Endothelial cell of umbilical vein (primary cell): ENCODE results near the gene FAM9A. TPM values are rescaled to one million over a fixed set of nuclear protein-coding genes. Genes with fewer than 3 reads are reported as not detected.

ENCODE experiments used
- BruUV-seq: library from RNA; stranded (reverse); fragments of 400-500 nt; replicated peaks from 2 replicates; lab custom pipeline; 2021; lab: Mats Ljungman, UMichigan
- CTCF ChIA-PET: fragments of 300-600, 350-600 bp; sonication (Branson Sonifier 250); formaldehyde crosslinking; loops from one replicate; lab custom pipeline; 2021; ENCODE audit warnings: antibody characterized with exemption, inconsistent platforms; lab: Charles Lee
- POLR2A ChIA-PET: fragments of 300-600, 350-600 bp; sonication (Branson Sonifier 250); formaldehyde crosslinking; loops from one replicate; lab custom pipeline; 2021; ENCODE audit warnings: antibody characterized with exemption, inconsistent platforms; lab: Charles Lee
- DNase-seq: peaks from one replicate; pipeline ENCODE4 v3.0.0-alpha.2; 2011; ENCODE audit warnings: low read depth, low spot score
- FAIRE-seq: peaks from 2 replicates; lab custom pipeline; 2011; peaks lifted over from hg19 to GRCh38; lab: Jason Lieb, UNC
- H2AFZ ChIP-seq: 2 replicates; pipeline ENCODE4 v1.6.0; 2012; ENCODE audit warnings: low read depth, low read length, control low read depth, inconsistent platforms
- H3K27ac ChIP-seq: 2 replicates; pipeline ENCODE4 v1.5.1; 2011; ENCODE audit warnings: low read depth, mild to moderate bottlenecking, control low read depth, low read length, moderate library complexity; ENCODE audit not compliant: insufficient read depth
- H3K27me3 ChIP-seq, 2 experiments: 2 replicates each; pipeline versions ENCODE4 v1.6.0 to v1.6.1; 2011; ENCODE audit warnings: low read length in 2 of 2, mixed read lengths in 1 of 2; ENCODE audit not compliant: control insufficient read depth in 2 of 2, insufficient read depth in 2 of 2
- H3K36me3 ChIP-seq, 2 experiments: 2 replicates in 1 of 2; 3 replicates in 1 of 2; pipeline ENCODE4 v1.5.1; 2011; ENCODE audit warnings: low read length in 2 of 2, mild to moderate bottlenecking in 1 of 2, moderate library complexity in 1 of 2; ENCODE audit not compliant: control insufficient read depth in 2 of 2, insufficient read depth in 2 of 2; ENCODE audit errors: extremely low read depth in 1 of 2
- H3K4me1 ChIP-seq: 3 replicates; pipeline ENCODE4 v1.5.1; 2011; ENCODE audit warnings: mild to moderate bottlenecking, low read length; ENCODE audit not compliant: control insufficient read depth, insufficient read depth; ENCODE audit errors: extremely low read depth
- H3K4me2 ChIP-seq: 2 replicates; pipeline ENCODE4 v1.6.1; 2011; ENCODE audit warnings: low read length, control low read depth, mixed read lengths; ENCODE audit not compliant: insufficient read depth
- H3K4me3 ChIP-seq, 3 experiments: fragments of 200-600 bp in 1 of 3; sonication (generic), shearing (Covaris generic) in 1 of 3; replicated peaks in 1 of 3; 2 replicates each; pipeline ENCODE4 v1.5.1; 2011 to 2016; ENCODE audit warnings: control low read depth in 3 of 3, low read length in 3 of 3, mild to moderate bottlenecking in 2 of 3, inconsistent platforms in 1 of 3, low read depth in 1 of 3, moderate library complexity in 1 of 3; ENCODE audit not compliant: insufficient read depth in 1 of 3
- H3K79me2 ChIP-seq: 2 replicates; pipeline ENCODE4 v1.6.0; 2012; ENCODE audit warnings: low read length, inconsistent platforms; ENCODE audit not compliant: control insufficient read depth, insufficient read depth
- H3K9ac ChIP-seq: replicated peaks from 2 replicates; pipeline ENCODE3; 2011; ENCODE audit warnings: low read length, control low read depth; ENCODE audit not compliant: insufficient read depth; ENCODE audit errors: extremely low read depth
- H3K9me1 ChIP-seq: replicated peaks from 3 replicates; pipeline ENCODE4 v1.6.0; 2011; ENCODE audit warnings: mild to moderate bottlenecking, low read length; ENCODE audit not compliant: control insufficient read depth, insufficient read depth; ENCODE audit errors: extremely low read depth
- H3K9me3 ChIP-seq: replicated peaks from 2 replicates; pipeline ENCODE4 v1.5.1; 2012; ENCODE audit warnings: low read length, inconsistent platforms; ENCODE audit not compliant: control insufficient read depth, insufficient read depth
- H4K20me1 ChIP-seq: replicated peaks from 2 replicates; pipeline ENCODE3; 2011; ENCODE audit warnings: mild to moderate bottlenecking, low read length; ENCODE audit not compliant: control insufficient read depth, insufficient read depth; ENCODE audit errors: extremely low read depth
- EZH2 ChIP-seq: IDR thresholded peaks from 2 replicates; pipeline ENCODE4 v1.6.1; 2012; ENCODE audit warnings: borderline replicate concordance, low read depth, mild to moderate bottlenecking, moderate library complexity, low read length, inconsistent platforms; ENCODE audit not compliant: severe bottlenecking
- FOS ChIP-seq: IDR thresholded peaks from 2 replicates; pipeline ENCODE4 v1.6.1; 2011; ENCODE audit warnings: mild to moderate bottlenecking, low read length, moderate library complexity, borderline replicate concordance; ENCODE audit not compliant: insufficient read depth
- GATA2 ChIP-seq: IDR thresholded peaks from 2 replicates; pipeline ENCODE4 v1.7.0; 2011; ENCODE audit warnings: low read depth, mild to moderate bottlenecking, moderate library complexity, mixed read lengths, low read length; ENCODE audit not compliant: insufficient read length, insufficient read depth
- JUN ChIP-seq: IDR thresholded peaks from 2 replicates; pipeline ENCODE4 v1.6.1; 2011; ENCODE audit warnings: borderline replicate concordance, low read depth; ENCODE audit not compliant: insufficient read length, insufficient read depth
- MYC ChIP-seq: IDR thresholded peaks from one replicate; pipeline ENCODE4 v1.6.1; 2011; ENCODE audit warnings: mild to moderate bottlenecking, low read depth, low read length
- POLR2A ChIP-seq: IDR thresholded peaks from 2 replicates; pipeline ENCODE4 v1.6.1; 2012; ENCODE audit warnings: low read depth, mild to moderate bottlenecking, control low read depth, low read length
- POLR2AphosphoS5 ChIP-seq: IDR thresholded peaks from 2 replicates; pipeline ENCODE4 v1.6.1; 2012; ENCODE audit warnings: low read depth, mild to moderate bottlenecking, control low read depth, low read length, moderate library complexity; ENCODE audit not compliant: insufficient read depth
- dilution Hi-C: fragments of 300-500 bp; cut with MboI; formaldehyde crosslinking; loops from one replicate; pipeline ENCODE4 v1.15.0; 2019; ENCODE audit warnings: low sequenced_read_pairs; ENCODE audit not compliant: extremely low pct_ligation_motif_present
- intact Hi-C: fragments of 100-400 bp; cut with micrococcal nuclease; formaldehyde crosslinking; loops from one replicate; pipeline ENCODE4 v1.10.0; 2022
- polyA plus RNA-seq, 4 experiments: library from polyadenylated mRNA; depleted of rRNA in 3 of 4; stranded (reverse) in 3 of 4; unstranded in 1 of 4; fragments of >200 nt; gene quantifications; 2 replicates each; pipeline versions ENCODE4 v1.2.1 to v1.2.3, GENCODE V29; 2011 to 2012; ENCODE audit warnings: missing spikeins in 1 of 4
- total RNA-seq: library from RNA; stranded (reverse); gene quantifications from 2 replicates; pipeline ENCODE4 v1.2.3, GENCODE V29; 2021
- TF ChIP-seq, protein P1 (sequence below), 2 donors: IDR thresholded peaks; 1 replicate in 1 of 2; 2 replicates in 1 of 2; pipeline ENCODE4 v1.5.1; 2011; ENCODE audit warnings: low read length in 2 of 2, mild to moderate bottlenecking in 2 of 2, moderate library complexity in 2 of 2, control low read depth in 1 of 2, inconsistent platforms in 1 of 2, low read depth in 1 of 2; ENCODE audit not compliant: insufficient read depth in 1 of 2; ENCODE audit errors: extremely low read depth in 1 of 2
- TF ChIP-seq, protein P2 (sequence below): IDR thresholded peaks from 2 replicates; pipeline ENCODE4 v1.6.1; 2011; ENCODE audit not compliant: insufficient read depth, insufficient read length

The FAM9A gene
- total and polyA plus RNA-seq, 2 donors (not counting 3 experiments of a cell fraction or from before 2014, with no cell fraction given), result not detected

DNA sequence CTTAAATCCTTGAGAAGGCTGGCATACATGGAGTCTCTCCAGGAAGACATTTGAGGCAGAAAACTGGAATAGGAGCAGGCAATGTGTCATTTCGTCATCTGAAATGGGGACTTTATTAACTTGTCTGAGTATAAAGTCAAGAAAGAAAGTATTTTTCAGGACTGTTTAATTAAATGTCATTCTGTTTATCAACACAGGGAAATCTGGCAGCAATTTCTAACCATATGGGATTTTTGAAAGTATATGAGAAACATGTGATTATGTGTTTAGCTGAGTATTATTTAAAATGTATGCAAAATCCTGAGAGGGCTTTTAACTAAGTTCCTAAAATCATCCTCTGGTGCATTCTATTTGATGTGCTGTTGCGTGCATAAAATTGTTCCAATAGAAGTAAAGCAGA lies 3.9 kb upstream of the FAM9A start:
- Histone ChIP-seq H3K36me3 (no peaks in the 10 kb centered on the region), H2AFZ (no peak overlapping the region), H3K27ac (no peak overlapping the region), H3K4me1 (no peaks in the 10 kb centered on the region), H3K9ac (no peak overlapping the region), H4K20me1 (no peaks in the 10 kb centered on the region), H3K79me2 (no peaks in the 10 kb centered on the region), H3K9me3 (no peaks in the 10 kb centered on the region), H3K4me2 (no peak overlapping the region), H3K27me3 (no peaks in the 10 kb centered on the region), H3K9me1 (no peaks in the 10 kb centered on the region), H3K4me3 (no peak overlapping the region)
- DNase-seq (no peak), FAIRE-seq (no peak)
- BruUV-seq, result no TSS peak
- ChIA-PET CTCF (no interaction called here), POLR2A (no interaction called here)
- dilution Hi-C loops, result no loop called here
- intact Hi-C loops, result no loop called here
- TF ChIP-seq, protein P1, sequence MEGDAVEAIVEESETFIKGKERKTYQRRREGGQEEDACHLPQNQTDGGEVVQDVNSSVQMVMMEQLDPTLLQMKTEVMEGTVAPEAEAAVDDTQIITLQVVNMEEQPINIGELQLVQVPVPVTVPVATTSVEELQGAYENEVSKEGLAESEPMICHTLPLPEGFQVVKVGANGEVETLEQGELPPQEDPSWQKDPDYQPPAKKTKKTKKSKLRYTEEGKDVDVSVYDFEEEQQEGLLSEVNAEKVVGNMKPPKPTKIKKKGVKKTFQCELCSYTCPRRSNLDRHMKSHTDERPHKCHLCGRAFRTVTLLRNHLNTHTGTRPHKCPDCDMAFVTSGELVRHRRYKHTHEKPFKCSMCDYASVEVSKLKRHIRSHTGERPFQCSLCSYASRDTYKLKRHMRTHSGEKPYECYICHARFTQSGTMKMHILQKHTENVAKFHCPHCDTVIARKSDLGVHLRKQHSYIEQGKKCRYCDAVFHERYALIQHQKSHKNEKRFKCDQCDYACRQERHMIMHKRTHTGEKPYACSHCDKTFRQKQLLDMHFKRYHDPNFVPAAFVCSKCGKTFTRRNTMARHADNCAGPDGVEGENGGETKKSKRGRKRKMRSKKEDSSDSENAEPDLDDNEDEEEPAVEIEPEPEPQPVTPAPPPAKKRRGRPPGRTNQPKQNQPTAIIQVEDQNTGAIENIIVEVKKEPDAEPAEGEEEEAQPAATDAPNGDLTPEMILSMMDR (IDR thresholded peaks at IDR 0.05; ENCODE audit: extremely low read depth in 1 of 2, insufficient read depth in 1 of 2, low read depth in 1 of 2, low read length in 2 of 2), result no peak
- no peak for TF ChIP-seq JUN
- TF ChIP-seq, protein P2, sequence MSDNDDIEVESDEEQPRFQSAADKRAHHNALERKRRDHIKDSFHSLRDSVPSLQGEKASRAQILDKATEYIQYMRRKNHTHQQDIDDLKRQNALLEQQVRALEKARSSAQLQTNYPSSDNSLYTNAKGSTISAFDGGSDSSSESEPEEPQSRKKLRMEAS, result no peak
- no peak for TF ChIP-seq POLR2A
- no peak for TF ChIP-seq POLR2AphosphoS5
- no peak for TF ChIP-seq MYC
- no peak for TF ChIP-seq EZH2
- no peak for TF ChIP-seq GATA2
- no peak for TF ChIP-seq FOS
